ENCODE results near the gene TSPAN9.

Gene TSPAN9

GRCh38 chr12:3103806-3104205 is 26.6 kb downstream of the TSPAN9 start:
- no peak for DNase-seq

GRCh38 chr12:3105690-3106479 is 28.7 kb downstream of the TSPAN9 start:
- DNase-seq: no peak

- no peak for DNase-seq
These were observed 29.4 kb downstream of the TSPAN9 start for GRCh38 chr12:3106579-3106978.

- DNase-seq: no peak
These were observed 29.9 kb downstream of the TSPAN9 start for GRCh38 chr12:3107071-3107583.

- DNase-seq: no peak
These were observed 30.8 kb downstream of the TSPAN9 start for GRCh38 chr12:3107954-3108353.

DNA sequence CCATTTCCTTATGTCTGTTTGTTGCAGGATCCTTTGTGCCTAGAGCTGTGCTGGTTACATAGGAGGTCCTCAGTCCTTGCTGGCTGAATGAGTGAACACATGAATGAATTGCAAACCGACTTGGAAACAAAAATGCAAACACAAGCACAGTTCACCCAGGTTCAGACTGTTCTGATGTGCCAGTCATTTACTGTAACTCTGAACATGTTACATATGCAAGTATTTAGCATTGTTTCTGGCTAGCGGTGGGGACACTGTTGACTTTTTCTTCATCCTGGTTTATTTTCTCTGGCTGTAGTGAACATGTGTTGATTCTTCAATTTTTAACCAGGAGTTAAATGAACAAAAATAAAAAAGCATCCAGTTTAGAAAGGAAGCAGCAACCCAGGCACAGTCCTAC is 33.4 kb downstream of the TSPAN9 start:
- DNase-seq: no peak

DNA sequence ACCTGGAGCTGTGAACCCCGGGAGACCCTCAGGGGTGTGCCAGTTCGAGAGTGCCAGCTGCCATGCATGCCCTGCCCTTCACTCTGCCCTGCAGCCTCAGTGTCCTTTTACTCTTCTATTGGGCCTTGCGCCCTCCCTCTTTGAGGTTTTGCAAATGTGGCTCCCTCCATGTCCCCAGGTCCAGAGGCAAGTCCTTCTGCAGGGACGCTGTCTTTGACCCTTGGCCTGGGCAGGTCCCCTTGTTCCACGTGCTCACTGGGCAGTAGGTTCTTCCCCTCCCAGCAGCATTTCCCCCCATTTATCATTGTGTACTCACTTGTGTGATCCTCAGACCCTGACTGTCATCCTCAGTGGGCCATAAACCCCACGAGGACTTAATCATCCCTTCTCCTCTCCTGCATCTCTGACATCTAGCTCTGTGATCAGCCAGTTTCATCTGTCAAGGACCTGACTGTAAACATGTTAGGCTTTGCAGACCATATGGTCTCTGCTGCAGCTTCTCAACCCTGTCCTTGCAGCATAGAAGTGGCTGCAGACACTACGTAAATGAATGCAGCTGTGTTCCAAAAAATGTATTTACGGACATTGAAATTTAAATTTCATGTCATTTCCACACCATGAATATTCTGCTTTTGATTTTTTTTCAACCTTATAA is 36.6 kb downstream of the TSPAN9 start:
- DNase-seq: no peak

DNA sequence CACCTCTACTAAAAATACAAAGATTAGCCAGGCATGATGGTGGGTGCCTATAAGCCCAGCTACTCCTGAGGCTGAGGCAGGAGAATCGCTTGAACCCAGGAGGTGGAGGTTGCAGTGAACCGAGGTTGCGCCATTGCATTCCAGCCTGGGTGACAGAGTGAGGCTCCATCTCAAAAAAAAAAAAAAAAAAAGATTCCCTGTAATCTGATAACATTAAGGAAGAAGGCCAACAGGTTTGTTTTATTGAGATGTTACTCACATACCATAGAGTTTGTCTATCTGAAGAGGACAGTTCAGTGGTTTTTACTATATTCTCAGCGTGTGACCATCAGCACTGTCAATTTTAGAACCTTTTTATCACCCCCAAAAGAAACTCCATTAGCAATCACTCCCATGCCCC is 37.5 kb downstream of the TSPAN9 start:
- DNase-seq: no peak

DNA sequence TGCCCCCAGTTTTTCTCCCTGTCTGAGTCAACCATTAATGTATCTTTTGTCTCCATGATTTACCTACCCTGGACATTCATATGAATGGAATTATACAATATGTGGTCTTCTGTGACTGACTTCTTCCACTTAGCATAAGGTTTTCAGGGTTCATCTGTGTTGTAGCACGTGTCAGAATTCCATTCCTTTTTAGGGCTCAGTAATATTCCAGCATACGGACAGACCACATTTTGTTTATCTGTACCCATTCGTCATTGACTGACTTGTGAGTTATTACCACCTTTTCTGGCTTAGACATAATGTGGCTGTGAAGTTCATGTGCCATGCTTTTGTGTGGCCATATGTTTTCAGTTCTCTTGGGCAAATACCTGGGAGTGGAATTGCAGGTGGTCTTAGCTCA is 37.9 kb downstream of the TSPAN9 start:
- DNase-seq: no peak

DNA sequence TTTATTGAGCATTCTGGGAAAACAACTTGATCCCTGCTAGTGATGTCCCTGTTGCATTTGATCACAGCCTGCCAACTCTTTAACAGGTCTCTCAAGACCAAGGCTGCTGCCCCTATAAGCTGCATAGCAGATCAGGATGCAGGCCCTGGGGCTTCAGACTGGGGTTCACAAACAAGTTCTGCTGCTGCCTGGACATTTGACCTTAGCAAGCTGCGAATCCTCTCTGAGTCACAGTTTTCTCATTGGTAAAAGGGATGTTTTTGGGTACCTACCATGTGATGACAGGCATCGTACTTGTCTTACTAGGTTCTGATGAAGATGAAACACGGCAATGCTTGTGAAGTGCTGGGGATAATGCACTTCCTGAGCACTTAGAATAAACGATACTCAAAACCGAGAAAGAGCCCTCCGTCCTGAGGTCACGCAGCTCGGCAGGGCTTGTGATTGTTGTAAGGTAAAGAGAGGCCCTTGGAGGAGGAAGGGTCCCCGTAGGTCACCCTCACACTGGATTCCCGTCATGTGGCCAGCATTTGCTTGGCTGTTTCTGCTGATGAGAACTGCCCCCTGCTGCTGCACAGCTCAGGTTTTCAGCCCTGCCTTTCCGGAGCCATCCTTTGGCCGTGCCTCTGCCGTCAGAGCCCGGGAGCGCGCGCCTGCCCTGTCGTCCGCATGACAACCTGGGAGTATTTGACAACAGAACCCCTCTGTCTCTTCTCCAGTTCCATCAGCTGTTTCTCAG is 39.1 kb downstream of the TSPAN9 start:
- no peak for DNase-seq

DNA sequence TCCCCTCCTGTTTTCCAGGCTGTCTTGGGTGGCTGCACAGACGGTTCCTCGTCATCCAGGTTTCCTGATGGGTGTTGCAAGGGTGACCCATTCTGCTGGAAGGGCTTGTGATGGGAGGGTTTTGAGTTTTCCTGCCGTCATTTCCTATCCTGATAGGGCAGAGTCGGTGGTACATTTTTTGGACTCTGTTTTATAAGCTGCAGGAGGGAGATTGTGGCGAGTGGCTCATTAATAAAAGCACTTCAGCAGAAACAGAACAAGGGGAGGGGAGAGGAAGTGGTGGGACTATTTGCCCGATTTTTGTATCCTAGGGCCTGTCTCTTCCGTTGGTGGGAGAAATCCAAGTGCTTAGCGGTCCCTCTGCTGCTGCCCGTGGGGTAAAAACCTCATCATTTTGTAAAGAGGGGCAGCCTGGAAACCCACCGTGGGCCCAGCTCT is 40.0 kb downstream of the TSPAN9 start:
- DNase-seq: no peak

DNA sequence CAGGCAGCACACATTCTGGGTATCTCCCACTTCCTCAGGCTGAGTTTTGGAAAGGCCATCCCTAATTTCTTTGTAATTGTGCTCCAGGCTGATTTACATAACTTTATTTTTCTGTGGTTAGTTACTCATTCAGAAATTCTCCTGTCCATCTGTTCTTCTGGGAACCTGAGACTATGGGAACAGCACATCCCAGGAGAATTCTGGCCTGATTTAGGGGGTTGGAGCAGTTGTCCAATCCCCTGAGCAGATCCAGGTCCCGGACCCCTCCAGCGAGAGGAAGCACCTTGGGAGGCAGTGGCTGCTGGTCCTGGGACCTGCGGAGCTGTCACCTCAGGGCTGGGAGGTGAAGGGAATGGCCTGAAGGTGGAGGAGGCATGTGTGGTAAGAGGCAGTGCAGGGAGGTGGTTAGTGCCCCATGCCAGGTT is 40.4 kb downstream of the TSPAN9 start:
- DNase-seq: no peak

GRCh38 chr12:3119192-3119755 is 42.1 kb downstream of the TSPAN9 start:
- DNase-seq: no peak

- no peak for DNase-seq
These were observed 42.8 kb downstream of the TSPAN9 start for GRCh38 chr12:3119756-3120601.

DNA sequence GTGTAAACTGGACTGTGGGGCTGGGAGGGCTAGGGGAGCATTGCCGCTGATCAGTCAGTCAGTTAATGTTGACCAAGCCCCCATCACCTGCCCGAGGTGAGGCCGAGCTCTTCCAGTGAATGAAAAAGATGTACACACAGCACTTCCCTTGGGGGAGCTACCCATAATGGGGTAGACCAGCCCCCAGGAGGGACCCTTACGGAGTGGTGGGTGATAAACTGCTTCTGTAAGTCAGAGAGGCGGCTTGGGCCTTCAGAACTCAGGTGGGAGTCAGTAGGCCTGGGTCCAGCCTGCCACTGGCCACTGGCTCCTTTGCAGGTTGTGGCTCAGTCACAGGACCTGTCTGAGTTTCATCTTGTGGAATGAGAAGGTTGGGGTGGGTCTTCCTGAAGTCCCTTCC is 43.5 kb downstream of the TSPAN9 start:
- DNase-seq: no peak

DNA sequence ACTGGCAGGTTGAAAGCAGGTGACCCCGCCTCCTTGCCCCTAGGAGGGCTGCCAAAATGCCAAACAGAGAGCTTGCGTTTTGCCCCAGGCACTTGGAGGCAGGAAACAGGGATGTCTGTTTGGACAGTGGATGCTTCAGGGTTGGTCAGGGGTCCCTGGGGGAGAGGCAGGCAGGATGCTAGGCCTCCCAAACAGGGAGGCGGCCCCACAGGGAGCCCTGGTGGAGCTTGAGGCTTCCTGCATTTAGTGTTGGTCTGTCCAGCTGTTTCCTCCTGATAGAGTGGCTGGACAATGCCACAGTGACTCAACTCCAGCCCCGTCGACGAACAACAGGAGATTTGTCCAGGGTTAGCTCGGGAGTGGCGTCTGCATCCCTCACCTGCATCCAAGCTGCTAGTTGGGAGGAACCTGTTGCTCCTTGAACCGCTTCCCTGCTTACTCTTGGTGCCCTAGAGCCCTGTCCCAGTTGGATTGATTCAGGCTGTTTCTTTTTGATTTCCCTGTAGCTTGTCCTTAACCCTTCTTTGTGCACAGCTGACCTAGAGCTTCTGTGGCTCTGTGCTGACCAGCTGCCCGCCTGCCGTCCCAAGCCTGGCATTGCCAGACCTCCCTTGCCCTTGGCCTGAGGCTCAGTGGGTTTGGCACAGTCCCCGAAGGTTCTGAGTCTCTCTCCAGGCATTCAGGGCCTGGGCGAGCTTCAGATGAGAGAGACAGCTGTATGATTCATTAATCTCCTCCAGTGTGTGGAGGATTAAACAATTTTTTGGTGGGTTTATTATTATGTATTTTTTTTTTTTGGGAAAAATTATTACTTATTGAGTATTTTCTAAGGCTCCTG is 45.9 kb downstream of the TSPAN9 start:
- peak; percentile 33 for DNase-seq

DNA sequence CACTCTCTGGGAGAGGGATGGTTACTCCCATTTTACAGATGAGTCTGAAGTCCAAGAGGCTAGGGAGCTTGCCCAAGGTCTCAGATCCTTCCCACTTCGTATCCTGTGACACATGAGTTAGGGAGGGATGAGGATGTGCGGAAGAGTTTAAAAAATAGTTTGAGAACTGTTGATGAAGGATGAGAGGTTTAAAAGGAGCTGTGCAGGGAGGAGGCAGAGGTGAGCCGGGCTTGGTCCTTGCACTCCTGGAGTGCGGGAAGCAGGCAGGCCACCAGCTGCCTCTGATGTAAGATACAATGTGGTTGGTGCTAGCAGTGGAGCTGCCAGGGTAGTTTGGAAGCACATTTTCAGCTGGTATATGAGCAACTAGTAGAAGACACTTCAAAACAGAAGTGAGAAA is 46.5 kb downstream of the TSPAN9 start:
- DNase-seq: no peak

GRCh38 chr12:3124917-3125316 is 47.7 kb downstream of the TSPAN9 start:
- DNase-seq: no peak

- DNase-seq: no peak
These were observed 48.5 kb downstream of the TSPAN9 start for GRCh38 chr12:3125674-3126073.

DNA sequence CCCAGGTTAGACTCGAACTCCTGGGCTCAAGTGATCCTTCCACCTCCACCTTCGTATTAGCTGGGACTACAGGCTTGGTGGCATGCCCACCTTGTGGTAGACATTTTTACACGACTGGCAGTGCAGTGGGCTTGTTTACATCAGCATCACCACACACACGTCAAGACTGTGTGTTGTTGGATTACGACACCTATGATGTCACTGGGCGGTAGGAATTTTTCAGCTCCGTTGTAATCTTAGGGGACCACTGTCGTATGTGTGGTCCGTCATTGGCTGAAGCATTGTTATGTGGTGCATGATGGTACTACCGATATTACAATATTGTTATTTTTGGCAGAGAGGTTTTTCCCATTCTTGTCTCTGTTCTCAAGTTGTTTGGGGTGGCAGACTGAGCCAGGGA is 50.7 kb downstream of the TSPAN9 start:
- DNase-seq: no peak

Data from NCI-H345 (cell line).